Subcutaneous abdominal adipose tissue (tissue), 5 donors: ENCODE measurements around the gene ADARB2.
"Not testable (repeated sequence)": the region's sequence is repeated elsewhere in the genome, so short reads cannot be mapped to it uniquely, and the experiment has no call there.

Experiments
- H3K27ac ChIP-seq: one replicate; pipeline ENCODE4 v1.7.0; 2013; ENCODE audit warnings: low read depth, mild to moderate bottlenecking, inconsistent platforms, low read length, moderate library complexity
- H3K27me3 ChIP-seq, 5 donors: one replicate each; pipeline ENCODE4 v1.7.0; 2013; ENCODE audit warnings: low read length in 5 of 5, inconsistent platforms in 1 of 5; ENCODE audit not compliant: control insufficient read depth in 5 of 5, insufficient read depth in 4 of 5
- H3K36me3 ChIP-seq, 5 donors: one replicate each; pipeline ENCODE4 v1.7.0; 2013; ENCODE audit warnings: low read length in 5 of 5; ENCODE audit not compliant: control insufficient read depth in 5 of 5, insufficient read depth in 5 of 5
- H3K4me1 ChIP-seq, 5 donors: one replicate each; pipeline ENCODE4 v1.7.0; 2013; ENCODE audit warnings: low read length in 5 of 5, mild to moderate bottlenecking in 3 of 5, moderate library complexity in 1 of 5; ENCODE audit not compliant: control insufficient read depth in 5 of 5, insufficient read depth in 5 of 5
- H3K4me3 ChIP-seq, 5 donors: one replicate each; pipeline ENCODE4 v1.7.0; 2013; ENCODE audit warnings: low read length in 5 of 5, low read depth in 1 of 5
- H3K9ac ChIP-seq, 5 donors: one replicate each; pipeline ENCODE4 v1.7.0; 2013; ENCODE audit warnings: low read length in 5 of 5, mild to moderate bottlenecking in 4 of 5, moderate library complexity in 3 of 5
- H3K9me3 ChIP-seq, 5 donors: one replicate each; pipeline ENCODE4 v1.7.0; 2013; ENCODE audit warnings: low read length in 5 of 5; ENCODE audit not compliant: control insufficient read depth in 5 of 5
- donor health status: healthy.
- donor health status: healthy.
- donor health status: healthy.
- donor health status: healthy.
- donor health status: healthy.

ADARB2 gene

DNA sequence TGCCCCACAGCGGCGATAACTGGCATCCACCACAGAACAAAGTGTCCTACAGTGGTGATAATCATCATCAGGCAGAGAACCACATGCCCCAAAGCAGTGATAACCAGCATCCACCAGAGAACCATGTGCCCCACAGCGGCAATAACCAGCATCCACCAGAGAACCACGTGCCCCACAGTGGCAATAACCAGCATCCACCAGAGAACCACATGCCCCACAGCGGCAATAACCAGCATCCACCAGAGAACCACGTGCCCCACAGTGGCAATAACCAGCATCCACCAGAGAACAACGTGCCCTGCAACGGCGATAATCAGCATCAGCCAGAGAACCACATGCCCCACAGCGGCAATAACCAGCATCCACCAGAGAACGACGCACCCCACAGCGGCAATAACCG lies 396.3 kb downstream of the ADARB2 start:
- not testable (repeated sequence) for H3K27ac ChIP-seq, H3K4me3 ChIP-seq, H3K9ac ChIP-seq, H3K27me3 ChIP-seq, H3K9me3 ChIP-seq, H3K4me1 ChIP-seq, H3K36me3 ChIP-seq

DNA sequence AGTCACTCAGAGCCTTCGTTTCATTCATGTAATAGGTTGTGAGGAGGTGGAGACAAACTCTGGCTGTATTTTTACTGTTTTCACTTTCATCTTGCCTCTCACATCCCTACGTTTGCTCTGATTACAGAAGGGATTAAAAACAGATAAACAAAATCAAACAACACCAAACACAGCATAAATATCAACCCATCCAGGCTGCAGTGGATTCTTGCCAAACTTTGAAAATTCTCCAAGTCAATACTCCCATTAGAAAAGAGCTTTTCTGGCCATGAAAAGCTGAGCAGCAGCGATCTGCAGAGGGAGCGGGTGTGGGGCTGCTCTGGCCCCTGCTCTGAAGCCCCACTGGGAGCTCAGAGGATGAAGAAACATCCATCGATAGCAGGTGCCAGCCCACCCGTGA lies 397.9 kb downstream of the ADARB2 start:
- Histone ChIP-seq H3K27ac (no peak overlapping the region), H3K9me3 (no peaks in the 10 kb centered on the region), H3K36me3 (no peaks in the 10 kb centered on the region), H3K9ac (no peak overlapping the region), H3K4me1 (no peaks in the 10 kb centered on the region), H3K4me3 (no peak overlapping the region), H3K27me3 (peaks cover 0 to 6% (median 0%) of the 10 kb centered on the region in 5 donors)

DNA sequence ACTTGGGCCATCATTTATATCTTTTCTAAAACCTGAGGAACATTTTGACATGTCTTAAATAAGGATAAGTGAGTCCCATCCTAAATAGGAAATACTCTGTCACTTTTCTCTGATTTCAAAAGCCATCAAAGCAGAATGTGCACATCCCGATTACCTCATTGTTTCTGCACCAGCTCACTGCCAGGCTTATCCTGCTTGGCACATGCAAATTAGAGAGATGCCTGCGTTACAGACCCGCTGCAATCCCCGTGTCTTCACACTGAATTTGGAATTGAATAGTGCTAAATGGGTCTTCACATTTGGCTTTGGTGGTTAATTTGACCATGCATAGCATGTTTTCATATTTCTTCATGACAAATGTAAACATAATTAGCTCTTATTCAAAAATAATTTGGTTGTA lies 401.7 kb downstream of the ADARB2 start:
- H3K4me3 ChIP-seq = no peak overlapping the region
- no peak overlapping the region for H3K9ac ChIP-seq
- no peak overlapping the region for H3K27ac ChIP-seq
- H3K36me3 ChIP-seq = no peaks in the 10 kb centered on the region
- H3K9me3 ChIP-seq = peaks cover 0 to 3% (median 0%) of the 10 kb centered on the region in 5 donors
- H3K27me3 ChIP-seq = peaks cover 0 to 6% (median 0%) of the 10 kb centered on the region in 5 donors
- no peaks in the 10 kb centered on the region for H3K4me1 ChIP-seq

DNA sequence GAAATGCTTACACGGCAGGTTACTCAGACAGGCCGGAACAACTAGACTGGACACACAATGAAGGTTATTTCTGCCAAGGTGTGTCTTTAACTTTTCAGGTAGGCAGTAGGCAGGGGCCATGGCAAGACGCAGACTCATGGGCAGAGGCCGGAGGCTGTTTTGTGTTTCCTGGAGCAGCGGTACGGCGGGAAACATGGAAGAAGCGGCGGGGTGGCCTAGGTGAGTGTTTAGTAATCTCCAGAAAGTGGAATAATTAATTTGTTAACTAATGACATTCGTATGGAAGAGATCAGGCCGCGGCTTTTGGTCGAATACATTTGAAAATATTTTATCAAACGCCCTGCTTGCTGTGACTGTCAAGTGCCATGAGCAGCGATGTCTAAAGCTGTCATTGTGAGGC lies 403.3 kb downstream of the ADARB2 start:
- no peak overlapping the region for H3K9ac ChIP-seq
- H3K27ac ChIP-seq = no peak overlapping the region
- H3K4me1 ChIP-seq = peaks cover 0 to 5% (median 0%) of the 10 kb centered on the region in 5 donors
- H3K9me3 ChIP-seq = peaks cover 0 to 3% (median 0%) of the 10 kb centered on the region in 5 donors
- H3K4me3 ChIP-seq = no peak overlapping the region
- H3K27me3 ChIP-seq = peaks cover 0 to 5% (median 0%) of the 10 kb centered on the region in 5 donors
- no peaks in the 10 kb centered on the region for H3K36me3 ChIP-seq

DNA sequence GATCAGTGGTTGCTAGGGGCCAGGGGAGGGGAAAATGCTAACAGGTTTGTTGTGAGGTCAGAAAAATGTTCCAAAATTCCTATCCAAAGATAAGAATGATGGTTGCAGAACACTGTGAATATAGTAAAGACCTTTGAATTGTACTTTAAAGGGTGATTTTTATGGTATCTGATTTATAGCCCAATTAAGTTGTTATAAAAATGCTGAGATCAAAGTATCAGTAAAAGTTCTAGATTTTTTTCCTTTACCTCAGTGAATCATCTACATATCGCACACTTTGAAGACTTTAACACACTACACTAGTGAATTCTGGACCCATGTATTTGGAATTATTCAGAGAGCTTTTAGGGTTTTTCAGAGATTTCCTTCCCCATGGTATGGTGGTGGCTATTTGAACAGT lies 405.8 kb downstream of the ADARB2 start:
- H3K27ac ChIP-seq = no peak overlapping the region
- H3K4me1 ChIP-seq = peaks cover 0 to 5% (median 0%) of the 10 kb centered on the region in 5 donors
- H3K36me3 ChIP-seq = no peaks in the 10 kb centered on the region
- H3K4me3 ChIP-seq = no peak overlapping the region
- no peaks in the 10 kb centered on the region for H3K27me3 ChIP-seq
- H3K9ac ChIP-seq = no peak overlapping the region
- peaks cover 0 to 3% (median 0%) of the 10 kb centered on the region in 5 donors for H3K9me3 ChIP-seq

DNA sequence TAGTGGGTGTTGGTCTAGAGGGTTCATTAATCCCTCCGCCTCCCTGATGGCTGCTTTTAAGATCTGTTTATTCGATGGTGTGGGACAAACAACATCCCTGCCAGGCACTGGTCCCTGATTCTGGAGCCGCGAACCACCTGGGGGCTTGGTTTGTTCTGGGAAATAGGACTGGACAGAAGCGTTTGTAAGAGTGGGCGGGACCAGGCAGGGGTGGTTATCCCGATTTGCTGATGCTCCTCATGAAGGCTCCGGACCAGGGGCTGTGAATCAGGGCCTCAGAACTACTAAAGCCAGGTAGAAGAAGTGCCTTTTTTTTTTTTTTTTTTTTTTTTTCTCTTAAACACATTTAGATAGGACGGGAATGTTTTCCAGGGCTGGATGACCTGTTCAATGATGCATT lies 407.7 kb downstream of the ADARB2 start:
- peaks cover 0 to 7% (median 0%) of the 10 kb centered on the region in 5 donors for H3K27me3 ChIP-seq
- peaks cover 0 to 5% (median 0%) of the 10 kb centered on the region in 5 donors for H3K4me1 ChIP-seq
- H3K27ac ChIP-seq = no peak overlapping the region
- no peaks in the 10 kb centered on the region for H3K36me3 ChIP-seq
- peaks cover 0 to 3% (median 0%) of the 10 kb centered on the region in 5 donors for H3K9me3 ChIP-seq
- no peak overlapping the region for H3K9ac ChIP-seq
- no peak overlapping the region for H3K4me3 ChIP-seq

DNA sequence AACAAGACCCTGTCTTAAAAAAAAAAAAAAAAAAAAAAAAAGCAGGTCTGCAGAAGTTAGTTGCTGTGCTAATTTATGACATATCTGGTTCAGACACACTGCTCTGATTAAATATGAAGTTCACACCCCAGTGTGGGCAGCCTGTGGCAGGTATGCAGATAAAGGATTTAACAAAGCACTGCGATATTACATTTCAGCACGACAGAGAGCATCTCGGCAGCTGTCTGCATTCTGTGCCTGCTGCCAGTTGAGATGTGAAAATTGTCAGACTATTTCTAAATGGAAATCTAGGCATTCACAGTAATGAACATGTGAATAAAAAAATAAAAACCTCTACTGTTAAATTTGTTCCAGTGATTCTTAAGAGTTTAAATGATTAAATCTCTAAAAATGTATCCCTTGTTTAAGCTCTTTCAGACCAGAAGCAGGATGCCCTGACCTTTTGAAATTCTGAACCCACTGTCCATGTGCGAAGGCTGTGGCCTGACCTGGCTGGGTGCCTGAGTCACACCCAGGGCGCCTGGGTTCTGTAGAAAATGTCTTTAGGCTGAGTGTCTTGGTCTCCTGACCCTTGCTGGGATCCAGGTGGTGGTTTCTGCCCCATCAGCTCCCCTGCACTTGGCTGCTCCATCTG lies 408.2 kb downstream of the ADARB2 start:
- H3K27me3 ChIP-seq = peaks cover 0 to 7% (median 0%) of the 10 kb centered on the region in 5 donors
- no peak overlapping the region for H3K9ac ChIP-seq
- H3K4me1 ChIP-seq = peaks cover 0 to 5% (median 0%) of the 10 kb centered on the region in 5 donors
- H3K9me3 ChIP-seq = peaks cover 0 to 3% (median 0%) of the 10 kb centered on the region in 5 donors
- no peak overlapping the region for H3K27ac ChIP-seq
- no peak overlapping the region for H3K4me3 ChIP-seq
- H3K36me3 ChIP-seq = no peaks in the 10 kb centered on the region

DNA sequence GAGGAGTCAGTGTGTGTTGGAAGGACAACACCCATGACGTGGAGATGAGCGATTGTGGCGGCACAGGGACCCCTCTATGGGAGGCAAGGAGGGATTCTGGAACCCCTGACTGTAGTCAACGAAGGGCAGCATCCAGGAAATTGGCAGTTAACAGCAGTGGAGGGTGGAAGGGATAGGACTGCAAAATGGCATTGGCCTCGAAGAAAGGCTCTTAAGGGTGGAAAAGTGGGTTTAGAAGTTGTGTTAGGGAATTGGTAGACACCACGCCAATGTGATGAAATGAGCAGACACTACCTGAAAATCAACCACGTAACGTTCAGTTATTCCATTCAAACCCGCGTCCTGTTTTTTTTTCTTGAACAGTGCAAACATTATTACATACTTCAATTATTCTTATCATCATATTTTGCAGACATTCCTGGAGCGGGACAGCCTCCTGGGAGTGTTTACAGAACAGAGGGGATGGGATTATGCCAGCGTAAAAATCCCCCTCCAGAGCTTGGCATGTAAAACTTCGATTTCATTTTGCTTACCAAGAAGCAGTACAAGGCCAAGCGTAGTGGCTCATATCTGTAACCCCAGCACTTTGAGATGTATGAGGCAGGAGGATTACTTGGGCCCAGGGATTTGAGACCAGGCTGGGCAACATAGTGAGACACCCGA lies 409.0 kb downstream of the ADARB2 start:
- peaks cover 0 to 5% (median 0%) of the 10 kb centered on the region in 5 donors for H3K4me1 ChIP-seq
- peaks cover 0 to 7% (median 0%) of the 10 kb centered on the region in 5 donors for H3K27me3 ChIP-seq
- no peaks in the 10 kb centered on the region for H3K36me3 ChIP-seq
- no peak overlapping the region for H3K4me3 ChIP-seq
- peaks cover 0 to 4% (median 0%) of the 10 kb centered on the region in 5 donors for H3K9me3 ChIP-seq
- H3K27ac ChIP-seq = no peak overlapping the region
- no peak overlapping the region for H3K9ac ChIP-seq

DNA sequence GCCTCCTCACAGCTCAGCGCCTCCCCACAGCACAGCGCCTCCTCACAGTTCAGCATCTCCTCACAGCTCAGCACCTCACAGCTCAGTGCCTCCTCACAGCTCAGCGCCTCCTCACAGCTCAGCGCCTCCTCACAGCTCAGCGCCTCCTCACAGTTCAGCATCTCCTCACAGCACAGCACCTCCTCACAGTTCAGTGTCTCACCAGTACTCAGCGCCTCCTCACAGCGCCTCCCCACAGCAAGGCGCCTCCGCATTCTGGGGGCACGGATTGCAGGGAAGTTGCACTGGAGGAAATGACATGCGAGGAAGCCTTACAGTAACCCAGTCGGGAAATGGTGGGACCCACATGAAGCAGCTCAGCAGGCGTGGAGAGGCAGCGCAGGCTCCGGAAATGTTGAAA lies 409.6 kb downstream of the ADARB2 start:
- Histone ChIP-seq H3K27ac (no peak overlapping the region), H3K4me3 (no peak overlapping the region), H3K27me3 (peaks cover 0 to 7% (median 0%) of the 10 kb centered on the region in 5 donors), H3K9ac (no peak overlapping the region), H3K36me3 (no peaks in the 10 kb centered on the region), H3K4me1 (peaks cover 0 to 5% (median 0%) of the 10 kb centered on the region in 5 donors), H3K9me3 (peaks cover 0 to 4% (median 0%) of the 10 kb centered on the region in 5 donors)

DNA sequence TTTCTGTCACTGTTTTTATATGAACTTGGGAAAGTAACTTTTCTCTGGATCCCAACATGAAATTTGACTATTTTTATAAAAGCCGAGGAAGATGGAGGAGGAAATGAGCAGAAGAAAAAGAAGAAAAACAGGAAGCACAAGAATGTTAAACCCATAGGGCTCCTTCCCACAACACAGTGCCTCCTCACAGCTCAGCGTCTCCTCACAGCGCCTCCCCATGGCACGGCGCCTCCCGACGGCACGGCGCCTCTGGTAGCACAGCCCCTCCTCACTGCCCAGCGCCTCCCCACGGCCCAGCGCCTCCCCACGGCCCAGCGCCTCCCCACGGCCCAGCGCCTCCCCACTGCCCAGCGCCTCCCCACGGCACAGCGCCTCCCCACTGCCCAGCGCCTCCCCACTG lies 410.8 kb downstream of the ADARB2 start:
- not testable (repeated sequence) for H3K4me1 ChIP-seq, H3K27ac ChIP-seq, H3K9ac ChIP-seq, H3K36me3 ChIP-seq, H3K4me3 ChIP-seq, H3K9me3 ChIP-seq, H3K27me3 ChIP-seq
